ENCODE results near the gene SLC37A1.
A peak's percentile ranks its signal among the peaks of the same experiment; 100 is the strongest.

Gene SLC37A1

DNA sequence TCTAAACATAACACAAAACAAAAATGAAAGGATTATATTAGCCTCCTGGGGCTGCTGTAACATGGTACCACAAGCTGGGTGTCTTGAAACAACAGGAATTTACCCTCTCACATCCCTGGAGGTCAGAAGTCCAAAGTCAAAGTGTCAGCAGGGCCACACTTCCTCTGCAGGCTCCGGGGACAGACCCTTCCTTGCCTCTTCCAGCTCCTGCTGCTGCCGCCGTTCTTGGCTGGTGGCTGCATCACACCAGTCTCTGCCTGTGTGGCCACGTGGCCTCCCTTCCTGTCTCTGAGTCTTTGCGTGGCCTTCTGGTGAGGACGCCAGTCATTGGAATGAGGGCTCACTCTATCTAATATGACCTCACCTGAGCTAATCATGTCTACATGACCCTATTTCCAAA, 8.2 kb downstream of the SLC37A1 start:
- H3K4me1 ChIP-seq (ENCODE audit: control insufficient read depth, insufficient read depth, low read length): peaks cover 25% of the 10 kb centered on the region
- no peak overlapping the region for H3K27ac ChIP-seq (ENCODE audit: low read depth, low read length)
- H3K9ac ChIP-seq (ENCODE audit: low read depth, low read length): no peak overlapping the region
- H3K9me3 ChIP-seq (ENCODE audit: control insufficient read depth, insufficient read depth, low read length): no peaks in the 10 kb centered on the region
- peaks cover 62% of the 10 kb centered on the region for H3K36me3 ChIP-seq (ENCODE audit: control insufficient read depth, insufficient read depth, low read length)
- no peak overlapping the region for H3K4me3 ChIP-seq (ENCODE audit: low read depth, low read length)
- H3K27me3 ChIP-seq (ENCODE audit: control insufficient read depth, insufficient read depth, low read length): no peaks in the 10 kb centered on the region

DNA sequence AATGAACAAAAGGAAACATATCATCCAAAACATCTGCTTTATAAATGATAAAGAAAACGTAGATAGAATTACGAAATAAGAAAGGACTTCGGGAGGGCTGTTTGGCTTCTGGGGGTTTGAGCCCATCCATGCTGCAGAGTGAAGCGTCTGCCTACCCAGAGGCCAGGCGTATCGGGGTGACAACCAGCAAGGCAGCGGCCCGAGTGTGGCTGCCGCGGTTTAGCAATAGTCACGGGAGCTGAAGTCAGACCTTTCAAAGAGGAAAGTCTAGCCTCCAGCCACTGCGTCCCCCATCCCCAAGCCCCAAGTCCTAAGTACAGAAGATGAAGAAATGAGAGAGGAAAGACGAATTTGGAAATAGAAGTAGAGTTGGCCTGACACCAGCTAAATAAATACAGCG, 8.6 kb downstream of the SLC37A1 start:
- Histone ChIP-seq H3K9ac (ENCODE audit: low read depth, low read length) (no peak overlapping the region), H3K27ac (ENCODE audit: low read depth, low read length) (no peak overlapping the region), H3K4me3 (ENCODE audit: low read depth, low read length) (no peak overlapping the region), H3K4me1 (ENCODE audit: control insufficient read depth, insufficient read depth, low read length) (peaks cover 20% of the 10 kb centered on the region), H3K9me3 (ENCODE audit: control insufficient read depth, insufficient read depth, low read length) (no peaks in the 10 kb centered on the region), H3K27me3 (ENCODE audit: control insufficient read depth, insufficient read depth, low read length) (no peaks in the 10 kb centered on the region), H3K36me3 (ENCODE audit: control insufficient read depth, insufficient read depth, low read length) (peaks cover 59% of the 10 kb centered on the region)

DNA sequence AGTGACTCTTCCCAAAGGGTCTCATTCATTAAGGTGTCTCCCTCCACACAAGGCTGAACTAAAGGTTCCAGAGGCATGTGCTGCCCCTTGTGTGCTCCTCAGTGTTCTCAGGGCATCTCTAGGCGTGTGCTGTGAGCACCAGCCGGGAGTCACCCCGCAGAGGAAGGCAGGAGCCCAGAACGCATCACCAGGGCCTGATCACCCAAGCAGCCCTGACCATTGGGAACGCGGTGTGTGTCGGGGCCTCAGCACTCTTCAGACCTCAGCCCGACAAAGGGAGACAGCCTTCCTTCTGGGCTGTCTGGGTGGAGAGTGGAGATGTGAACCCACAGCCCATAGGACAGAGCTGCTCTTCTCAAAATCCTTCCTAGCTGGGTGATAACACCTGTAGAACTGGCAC, 9.1 kb downstream of the SLC37A1 start:
- peaks cover 20% of the 10 kb centered on the region for H3K4me1 ChIP-seq (ENCODE audit: control insufficient read depth, insufficient read depth, low read length)
- H3K27ac ChIP-seq (ENCODE audit: low read depth, low read length): no peak overlapping the region
- no peaks in the 10 kb centered on the region for H3K27me3 ChIP-seq (ENCODE audit: control insufficient read depth, insufficient read depth, low read length)

DNA sequence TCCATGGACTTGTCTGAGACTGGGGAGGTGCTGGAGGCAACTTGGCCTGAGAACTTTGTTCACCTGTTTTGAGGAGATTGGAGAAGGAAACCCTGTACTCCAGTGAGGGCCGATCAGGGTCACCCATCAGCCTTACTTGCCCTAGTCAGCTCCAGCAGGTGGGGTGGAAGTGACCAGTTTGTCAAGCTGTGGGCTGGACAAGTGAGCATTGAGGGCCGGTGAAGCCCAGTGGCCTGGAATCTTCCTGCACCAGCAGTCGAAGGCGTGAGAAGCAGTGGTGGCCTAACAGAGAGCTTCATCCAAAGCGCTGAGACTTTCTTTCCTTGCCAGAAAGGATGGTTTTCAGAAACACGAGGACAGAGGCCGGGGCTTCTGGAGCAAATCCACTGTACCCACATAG, 9.6 kb downstream of the SLC37A1 start:
- Histone ChIP-seq H3K27me3 (ENCODE audit: control insufficient read depth, insufficient read depth, low read length) (no peaks in the 10 kb centered on the region), H3K36me3 (ENCODE audit: control insufficient read depth, insufficient read depth, low read length) (peaks cover 56% of the 10 kb centered on the region), H3K4me1 (ENCODE audit: control insufficient read depth, insufficient read depth, low read length) (peaks cover 20% of the 10 kb centered on the region), H3K9ac (ENCODE audit: low read depth, low read length) (no peak overlapping the region), H3K4me3 (ENCODE audit: low read depth, low read length) (no peak overlapping the region), H3K9me3 (ENCODE audit: control insufficient read depth, insufficient read depth, low read length) (no peaks in the 10 kb centered on the region), H3K27ac (ENCODE audit: low read depth, low read length) (no peak overlapping the region)

More for the DNA sequence above, 9.1 kb downstream of the SLC37A1 start:
- H3K9ac ChIP-seq (ENCODE audit: low read depth, low read length): no peak overlapping the region
- peaks cover 59% of the 10 kb centered on the region for H3K36me3 ChIP-seq (ENCODE audit: control insufficient read depth, insufficient read depth, low read length)
- H3K9me3 ChIP-seq (ENCODE audit: control insufficient read depth, insufficient read depth, low read length): no peaks in the 10 kb centered on the region
- H3K4me3 ChIP-seq (ENCODE audit: low read depth, low read length): no peak overlapping the region

DNA sequence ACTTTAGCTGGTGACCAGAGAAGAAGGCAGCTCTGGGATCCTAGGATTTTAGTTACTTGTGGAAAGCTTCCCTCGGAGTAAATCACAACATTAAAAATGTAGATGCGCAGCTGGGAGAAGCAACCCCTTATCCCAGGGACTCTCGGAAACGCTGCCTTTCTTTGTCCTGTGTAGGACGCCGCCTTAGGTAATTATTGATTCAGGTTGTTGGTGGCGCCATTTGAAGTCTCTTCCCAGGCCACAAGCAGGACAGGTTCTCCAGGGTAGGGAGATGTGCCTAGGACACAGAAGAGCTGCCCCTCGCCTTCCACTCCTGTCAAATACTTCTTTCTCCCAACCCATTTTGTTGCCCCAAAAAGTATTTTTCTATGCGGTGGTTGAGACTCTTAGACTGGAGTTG, 10.3 kb downstream of the SLC37A1 start:
- no peak overlapping the region for H3K9ac ChIP-seq (ENCODE audit: low read depth, low read length)

DNA sequence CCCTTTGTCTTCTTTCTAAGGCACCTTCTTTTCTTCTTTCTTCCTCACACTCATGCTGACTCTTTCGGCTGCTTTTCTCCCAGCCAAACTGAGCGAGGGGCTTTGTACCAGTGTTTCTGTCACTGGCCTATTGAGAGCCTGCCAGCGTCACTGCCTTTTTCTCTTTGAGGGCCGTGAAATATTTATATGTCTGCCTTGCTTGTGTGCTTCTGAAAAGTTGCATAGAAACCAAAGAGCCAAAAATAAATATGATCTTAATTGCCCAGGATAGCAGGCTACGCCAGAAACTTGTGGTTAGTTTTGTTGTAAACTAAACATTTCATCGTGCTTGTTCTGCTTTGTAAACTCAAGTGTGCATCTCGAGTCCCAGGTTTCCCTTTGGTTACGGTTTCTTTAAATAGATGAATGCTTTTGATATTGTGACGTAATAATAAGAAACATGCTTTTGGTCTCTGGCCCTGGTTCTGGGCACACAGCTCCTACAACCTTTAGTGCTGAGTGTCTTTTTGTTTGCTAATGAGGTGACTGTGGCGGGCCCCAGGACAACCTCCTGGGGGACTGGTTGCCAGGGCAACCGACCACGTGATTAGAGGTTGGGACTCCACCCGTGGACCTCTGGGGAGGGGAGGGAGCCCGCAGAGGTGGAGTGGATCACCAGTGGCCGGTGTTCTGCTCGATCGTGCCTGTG, 10.8 kb downstream of the SLC37A1 start:
- Histone ChIP-seq H3K27me3 (ENCODE audit: control insufficient read depth, insufficient read depth, low read length) (no peaks in the 10 kb centered on the region), H3K4me3 (ENCODE audit: low read depth, low read length) (peak overlapping the region; percentile 33; the same call in 1 of the 2 replicates), H3K4me1 (ENCODE audit: control insufficient read depth, insufficient read depth, low read length) (peaks cover 20% of the 10 kb centered on the region), H3K9me3 (ENCODE audit: control insufficient read depth, insufficient read depth, low read length) (no peaks in the 10 kb centered on the region), H3K9ac (ENCODE audit: low read depth, low read length) (no peak overlapping the region), H3K27ac (ENCODE audit: low read depth, low read length) (peak overlapping the region; percentile 34), H3K36me3 (ENCODE audit: control insufficient read depth, insufficient read depth, low read length) (peaks cover 44% of the 10 kb centered on the region)

More for the DNA sequence above, 10.3 kb downstream of the SLC37A1 start:
- peaks cover 49% of the 10 kb centered on the region for H3K36me3 ChIP-seq (ENCODE audit: control insufficient read depth, insufficient read depth, low read length)
- no peaks in the 10 kb centered on the region for H3K27me3 ChIP-seq (ENCODE audit: control insufficient read depth, insufficient read depth, low read length)
- H3K4me3 ChIP-seq (ENCODE audit: low read depth, low read length): no peak overlapping the region
- no peaks in the 10 kb centered on the region for H3K9me3 ChIP-seq (ENCODE audit: control insufficient read depth, insufficient read depth, low read length)
- peak overlapping the region; percentile 34 for H3K27ac ChIP-seq (ENCODE audit: low read depth, low read length)
- peaks cover 20% of the 10 kb centered on the region for H3K4me1 ChIP-seq (ENCODE audit: control insufficient read depth, insufficient read depth, low read length)

DNA sequence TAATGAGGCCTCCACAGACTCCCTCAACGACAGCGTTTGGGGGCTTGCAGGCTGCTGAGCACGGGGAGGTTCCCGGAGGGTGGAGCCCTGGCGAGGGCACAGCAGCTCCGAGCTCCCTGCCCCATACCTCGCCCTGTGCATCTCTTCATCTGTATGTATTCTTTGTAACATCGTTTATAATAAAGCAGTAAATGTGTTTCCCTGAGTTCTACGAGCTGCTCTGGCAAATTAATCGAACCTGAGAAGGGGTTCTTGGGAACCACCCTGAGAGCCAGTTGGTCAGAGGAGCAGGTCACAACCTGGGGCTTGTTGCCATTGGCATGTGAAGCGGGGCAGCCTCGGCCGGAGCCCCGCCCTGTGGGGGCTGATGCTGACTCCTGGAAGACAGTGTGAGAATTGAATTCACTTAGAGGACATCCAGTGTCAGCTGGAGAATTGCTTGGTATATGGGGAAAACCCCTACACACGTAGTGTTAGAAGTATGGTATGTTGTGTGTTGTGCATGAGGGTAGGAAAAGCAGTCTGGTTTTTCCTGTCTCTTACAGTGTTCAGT, 11.5 kb downstream of the SLC37A1 start:
- no peak overlapping the region for H3K9ac ChIP-seq (ENCODE audit: low read depth, low read length)
- H3K36me3 ChIP-seq (ENCODE audit: control insufficient read depth, insufficient read depth, low read length): peaks cover 37% of the 10 kb centered on the region
- H3K27me3 ChIP-seq (ENCODE audit: control insufficient read depth, insufficient read depth, low read length): no peaks in the 10 kb centered on the region
- no peaks in the 10 kb centered on the region for H3K9me3 ChIP-seq (ENCODE audit: control insufficient read depth, insufficient read depth, low read length)
- H3K4me3 ChIP-seq (ENCODE audit: low read depth, low read length): peak overlapping the region; percentile 33; the same call in 1 of the 2 replicates
- no peak overlapping the region for H3K27ac ChIP-seq (ENCODE audit: low read depth, low read length)
- peaks cover 20% of the 10 kb centered on the region for H3K4me1 ChIP-seq (ENCODE audit: control insufficient read depth, insufficient read depth, low read length)

DNA sequence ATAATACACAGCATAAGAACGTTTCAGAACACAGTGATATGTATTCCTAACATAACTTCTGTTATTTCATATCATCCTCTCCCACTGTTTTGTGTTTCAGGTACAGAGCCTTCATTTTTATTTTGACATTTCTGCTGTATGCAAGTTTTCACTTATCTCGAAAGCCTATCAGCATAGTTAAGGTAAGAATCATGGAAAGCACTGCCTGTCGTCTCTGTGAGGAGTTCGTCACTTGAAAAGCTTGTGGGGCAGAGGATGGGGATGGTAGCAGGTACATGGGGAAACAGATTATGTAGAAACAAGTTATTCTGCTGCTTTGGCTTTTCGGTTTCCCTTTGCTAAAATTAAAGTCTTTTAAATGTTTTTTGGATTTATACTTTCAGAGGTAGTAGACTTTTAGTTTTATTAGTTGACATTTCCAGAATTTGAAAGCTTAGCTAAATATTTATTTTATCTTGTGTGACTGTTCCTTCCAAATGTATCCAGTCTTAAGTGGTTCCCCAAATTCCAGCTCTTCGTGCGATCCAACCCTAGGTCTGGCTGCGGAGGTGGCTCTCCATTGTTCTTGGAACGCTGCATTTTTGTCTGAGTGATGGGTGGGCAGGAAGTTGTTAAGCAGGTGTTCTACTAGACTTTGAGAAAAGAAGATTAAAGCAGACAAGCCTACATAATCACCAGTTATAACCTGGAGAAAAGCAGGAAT, 12.2 kb downstream of the SLC37A1 start:
- Histone ChIP-seq H3K36me3 (ENCODE audit: control insufficient read depth, insufficient read depth, low read length) (peaks cover 30% of the 10 kb centered on the region), H3K9me3 (ENCODE audit: control insufficient read depth, insufficient read depth, low read length) (no peaks in the 10 kb centered on the region), H3K9ac (ENCODE audit: low read depth, low read length) (no peak overlapping the region), H3K27ac (ENCODE audit: low read depth, low read length) (no peak overlapping the region), H3K4me3 (ENCODE audit: low read depth, low read length) (no peak overlapping the region), H3K27me3 (ENCODE audit: control insufficient read depth, insufficient read depth, low read length) (no peaks in the 10 kb centered on the region), H3K4me1 (ENCODE audit: control insufficient read depth, insufficient read depth, low read length) (peaks cover 20% of the 10 kb centered on the region)

DNA sequence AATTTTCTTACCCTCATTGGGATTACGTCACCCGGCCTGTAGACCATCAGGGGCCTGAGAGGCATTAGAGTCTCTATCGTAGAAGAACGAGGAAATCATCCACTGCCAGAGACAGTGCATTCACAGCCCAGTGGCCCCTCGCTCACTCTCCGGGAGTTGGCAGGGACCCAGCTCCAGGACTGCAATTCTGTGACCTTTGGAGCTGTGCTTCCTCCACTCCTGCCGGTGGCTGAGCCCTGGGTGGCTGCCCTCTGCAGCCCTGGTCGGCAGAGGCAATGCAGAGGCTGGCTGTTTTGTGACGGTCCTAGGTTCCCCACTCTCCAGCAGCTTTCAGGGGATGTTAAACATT, 12.7 kb downstream of the SLC37A1 start:
- H3K27ac ChIP-seq (ENCODE audit: low read depth, low read length): no peak overlapping the region
- H3K36me3 ChIP-seq (ENCODE audit: control insufficient read depth, insufficient read depth, low read length): peaks cover 25% of the 10 kb centered on the region
- no peaks in the 10 kb centered on the region for H3K9me3 ChIP-seq (ENCODE audit: control insufficient read depth, insufficient read depth, low read length)
- no peaks in the 10 kb centered on the region for H3K27me3 ChIP-seq (ENCODE audit: control insufficient read depth, insufficient read depth, low read length)
- H3K9ac ChIP-seq (ENCODE audit: low read depth, low read length): no peak overlapping the region
- H3K4me1 ChIP-seq (ENCODE audit: control insufficient read depth, insufficient read depth, low read length): peaks cover 20% of the 10 kb centered on the region
- no peak overlapping the region for H3K4me3 ChIP-seq (ENCODE audit: low read depth, low read length)

DNA sequence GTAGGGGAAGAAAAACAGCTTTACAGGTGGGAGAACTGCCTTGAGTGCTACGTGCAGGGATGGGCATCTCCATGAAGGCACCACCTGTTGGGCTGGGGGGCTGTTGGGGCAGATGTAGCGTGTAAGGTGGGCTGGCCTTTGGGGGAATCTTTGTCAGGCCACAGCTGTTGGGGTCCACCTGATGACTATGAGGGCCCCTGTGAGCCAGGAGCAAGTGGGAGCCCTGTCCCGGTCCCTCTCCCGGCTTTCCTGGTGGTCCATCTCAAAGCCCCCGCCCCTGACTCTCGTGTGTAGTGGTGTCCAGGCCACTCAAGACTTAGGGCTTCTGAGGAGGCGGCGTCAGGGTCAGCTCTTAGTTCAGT, 13.5 kb downstream of the SLC37A1 start:
- H3K36me3 ChIP-seq (ENCODE audit: control insufficient read depth, insufficient read depth, low read length): peaks cover 17% of the 10 kb centered on the region
- no peak overlapping the region for H3K9ac ChIP-seq (ENCODE audit: low read depth, low read length)

DNA sequence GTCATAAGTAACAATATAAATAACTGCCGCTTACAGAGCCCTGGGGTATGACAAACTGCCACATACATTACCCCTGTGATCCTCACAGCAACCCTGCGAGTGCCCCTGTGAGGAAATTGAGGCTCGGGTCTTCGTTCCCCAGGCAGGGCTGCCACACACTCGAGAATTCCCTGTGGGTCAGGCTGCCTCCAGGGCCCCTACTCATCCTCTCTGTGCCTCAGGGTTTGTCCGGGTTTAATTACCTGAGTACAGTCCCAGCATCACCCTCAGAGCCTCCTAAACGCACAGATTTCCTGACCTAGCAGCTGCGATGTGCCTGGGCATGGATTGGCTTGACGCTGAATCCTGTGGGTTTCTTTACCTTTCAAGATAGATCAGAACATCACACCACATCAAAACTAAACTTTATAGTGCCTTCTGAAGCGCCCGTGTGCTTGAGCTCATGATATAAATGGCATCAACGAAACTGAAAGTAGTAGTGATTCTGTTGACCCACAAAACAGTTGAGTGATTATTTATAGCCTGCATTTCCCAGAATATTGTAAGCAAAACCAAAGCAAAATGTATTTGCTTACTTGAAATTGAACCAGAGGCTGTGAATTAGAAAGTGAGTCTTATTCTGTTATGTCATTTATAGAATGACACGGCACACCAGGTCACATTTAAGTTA, 14.0 kb downstream of the SLC37A1 start:
- Histone ChIP-seq H3K9ac (ENCODE audit: low read depth, low read length) (no peak overlapping the region), H3K27ac (ENCODE audit: low read depth, low read length) (no peak overlapping the region), H3K9me3 (ENCODE audit: control insufficient read depth, insufficient read depth, low read length) (no peaks in the 10 kb centered on the region), H3K36me3 (ENCODE audit: control insufficient read depth, insufficient read depth, low read length) (peaks cover 16% of the 10 kb centered on the region), H3K27me3 (ENCODE audit: control insufficient read depth, insufficient read depth, low read length) (no peaks in the 10 kb centered on the region), H3K4me1 (ENCODE audit: control insufficient read depth, insufficient read depth, low read length) (peaks cover 20% of the 10 kb centered on the region), H3K4me3 (ENCODE audit: low read depth, low read length) (no peak overlapping the region)

More for the DNA sequence above, 13.5 kb downstream of the SLC37A1 start:
- no peak overlapping the region for H3K27ac ChIP-seq (ENCODE audit: low read depth, low read length)
- H3K9me3 ChIP-seq (ENCODE audit: control insufficient read depth, insufficient read depth, low read length): no peaks in the 10 kb centered on the region
- H3K4me3 ChIP-seq (ENCODE audit: low read depth, low read length): no peak overlapping the region
- H3K4me1 ChIP-seq (ENCODE audit: control insufficient read depth, insufficient read depth, low read length): peaks cover 20% of the 10 kb centered on the region
- H3K27me3 ChIP-seq (ENCODE audit: control insufficient read depth, insufficient read depth, low read length): no peaks in the 10 kb centered on the region

Data from HUES48 (cell line).